GM12872 (cell line): Measurements from ENCODE around the gene CSRNP3.

Experiments
- CTCF ChIP-seq: IDR thresholded peaks from 3 replicates; pipeline ENCODE4 v1.5.1; 2011; ENCODE audit warnings: low read depth, mild to moderate bottlenecking, low read length, moderate library complexity; ENCODE audit not compliant: insufficient read depth

The CSRNP3 gene

DNA sequence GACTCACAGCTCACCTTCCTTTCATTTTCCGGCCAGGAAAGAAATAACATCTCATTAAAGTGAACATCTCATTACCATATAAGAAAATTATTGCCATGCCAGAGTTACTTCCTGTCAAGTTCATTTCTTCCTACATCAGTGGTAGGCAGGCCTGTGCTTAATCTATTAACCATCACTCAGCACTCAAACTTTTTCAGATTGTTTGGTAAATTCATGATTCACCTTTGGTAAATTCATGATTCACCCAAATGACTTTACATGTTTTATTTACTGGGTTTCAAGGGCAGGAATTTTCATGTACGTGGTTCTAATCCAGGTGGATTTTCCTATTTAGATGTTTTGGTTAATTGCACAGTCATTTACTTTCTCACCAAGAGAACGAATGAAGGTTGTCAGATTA is 116.5 kb downstream of the CSRNP3 start:
- no peak for TF ChIP-seq CTCF

DNA sequence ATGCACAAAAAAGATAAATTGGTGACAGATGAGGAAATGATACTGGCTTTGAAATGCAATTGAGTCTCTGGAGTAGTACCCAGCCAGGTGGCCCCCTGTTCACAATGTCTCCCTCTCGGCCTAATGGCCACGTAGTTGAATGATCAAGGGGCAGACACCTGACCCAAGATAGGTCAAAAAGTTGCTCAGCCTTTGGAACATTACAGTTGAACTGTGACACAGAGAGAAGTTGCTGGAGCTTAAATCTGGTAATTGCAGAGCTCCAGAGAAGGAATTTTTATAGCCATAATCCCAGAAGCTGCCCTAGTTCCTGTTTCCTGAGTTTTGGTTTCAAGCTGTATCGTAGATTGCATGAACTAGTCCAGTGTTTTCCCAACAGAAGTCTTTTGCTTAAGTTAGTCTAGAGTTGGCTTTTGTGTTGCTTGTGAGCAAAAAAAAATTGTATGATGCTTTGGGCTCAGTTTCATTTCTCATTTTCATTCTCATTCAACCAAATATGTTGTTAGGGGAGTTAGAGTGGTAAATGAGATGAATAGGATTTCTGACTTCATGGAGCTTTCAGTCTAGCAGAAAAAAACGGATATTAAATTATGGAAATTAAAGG is 117.9 kb downstream of the CSRNP3 start:
- TF ChIP-seq CTCF, result no peak

GRCh38 chr2:165593081-165593480 is 123.6 kb downstream of the CSRNP3 start:
- TF ChIP-seq CTCF, result no peak

GRCh38 chr2:165594231-165594934 is 124.9 kb downstream of the CSRNP3 start:
- TF ChIP-seq CTCF, result no peak

- TF ChIP-seq CTCF, result no peak
Measured at GRCh38 chr2:165594935-165595255, 125.4 kb downstream of the CSRNP3 start.

DNA sequence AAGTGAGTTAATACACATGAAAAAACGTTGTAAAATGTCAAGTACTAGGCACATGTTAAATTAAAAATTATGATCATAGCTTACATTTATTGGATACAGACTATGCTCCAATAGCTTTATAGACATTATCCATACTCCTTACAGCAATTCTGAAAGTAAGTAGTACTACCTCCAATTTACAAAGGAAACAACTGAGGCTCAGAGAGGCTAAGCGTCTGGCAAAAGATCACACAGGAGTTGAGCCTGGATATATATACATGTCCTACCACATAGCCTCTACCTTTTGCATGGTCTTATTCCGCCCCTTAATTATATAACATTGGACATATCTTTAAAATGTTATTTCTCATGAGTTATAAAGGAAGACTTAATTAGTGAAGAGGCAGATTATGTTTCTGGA is 127.3 kb downstream of the CSRNP3 start:
- TF ChIP-seq CTCF, result no peak

DNA sequence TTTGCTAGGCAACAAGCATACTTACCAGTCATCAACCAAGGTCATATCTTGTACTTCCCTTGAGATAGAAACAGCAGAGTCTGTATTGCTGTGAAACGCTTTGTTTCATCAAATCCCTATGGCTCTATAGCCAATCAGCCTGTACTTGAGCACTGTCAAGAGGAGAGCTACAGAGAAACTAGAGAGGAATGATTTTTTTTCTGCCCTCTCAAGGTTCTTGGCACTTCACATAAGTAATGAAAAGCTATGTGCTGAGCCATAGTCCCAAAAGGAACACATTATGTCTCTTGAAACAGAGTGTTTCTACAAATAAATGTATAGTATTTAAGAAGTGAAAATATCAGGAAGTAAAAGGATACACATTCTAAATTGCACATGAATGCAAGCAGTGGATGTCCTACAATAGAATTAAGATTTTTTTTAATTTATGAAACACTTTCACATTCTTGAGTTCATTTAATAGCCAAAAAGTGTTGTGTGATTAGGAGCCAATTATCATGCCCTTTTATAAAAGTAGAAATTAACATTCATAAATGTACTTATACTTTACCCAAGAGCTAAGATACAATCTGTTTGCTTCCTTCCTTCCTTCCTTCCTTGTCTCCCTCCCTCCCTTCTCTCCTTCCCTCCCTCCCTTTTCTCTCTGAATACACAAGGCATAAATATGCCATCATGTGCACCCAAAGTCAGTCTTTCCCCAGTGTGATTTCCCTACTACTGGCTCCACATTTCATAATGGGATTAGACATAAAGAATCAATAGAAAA is 131.8 kb downstream of the CSRNP3 start:
- no peak for TF ChIP-seq CTCF
